ENCODE results near the gene MTFR1L.

The MTFR1L gene

DNA sequence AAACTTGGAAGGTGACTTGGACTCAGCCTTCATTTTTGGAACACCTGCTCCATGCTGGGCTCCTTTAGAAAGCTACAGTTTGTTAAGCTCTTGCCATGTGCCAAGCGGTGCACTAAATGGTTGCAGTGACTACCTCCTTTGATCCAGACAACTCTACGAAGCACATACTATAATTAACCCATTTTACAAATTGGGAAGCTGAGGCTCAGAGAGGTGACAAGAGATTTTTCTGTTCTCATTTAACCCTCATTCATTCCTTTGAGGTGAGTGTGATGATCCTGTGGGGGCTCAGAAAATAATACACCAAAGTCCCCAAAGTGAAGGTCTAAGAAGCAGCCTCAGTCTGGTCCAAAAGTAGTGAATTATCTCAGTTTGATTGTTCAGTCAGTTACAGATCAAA lies 57.4 kb downstream of the MTFR1L start:
- Histone ChIP-seq H3K4me3 (ENCODE audit: insufficient read depth, low read depth, low read length, poor library complexity, severe bottlenecking) (no peak overlapping the region), H3K27ac (ENCODE audit: insufficient read depth, low read length, poor library complexity, severe bottlenecking) (no peak overlapping the region), H3K27me3 (replicated peaks; ENCODE audit: control insufficient read depth, insufficient read depth, low read length, poor library complexity, severe bottlenecking) (no peaks in the 10 kb centered on the region), H3K4me1 (ENCODE audit: control insufficient read depth, insufficient read depth, low read length, poor library complexity, severe bottlenecking) (peaks cover 10% of the 10 kb centered on the region), H3K36me3 (ENCODE audit: control insufficient read depth, insufficient read depth, low read length) (no peaks in the 10 kb centered on the region), H3K9me3 (ENCODE audit: control insufficient read depth, low read length) (no peaks in the 10 kb centered on the region)
- no peak for DNase-seq

DNA sequence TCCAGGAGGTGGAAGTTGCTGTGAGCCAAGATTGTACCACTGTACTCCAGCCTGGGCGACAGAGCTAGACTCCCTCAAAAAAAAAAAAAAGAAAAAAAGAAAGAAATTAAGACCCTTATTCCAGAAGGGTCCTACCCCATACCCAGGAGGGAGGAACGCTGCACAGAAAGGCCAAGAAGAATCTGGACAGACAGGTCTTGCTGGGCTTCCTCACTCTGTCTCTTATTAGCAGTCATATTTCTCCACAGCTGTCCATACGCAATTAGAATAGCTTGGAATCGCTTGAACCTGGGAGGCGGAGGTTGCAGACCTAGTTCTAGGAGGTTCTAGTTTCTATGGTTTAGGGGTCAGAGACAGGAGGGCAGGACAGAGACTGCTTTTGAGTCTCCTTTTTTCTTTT lies 58.9 kb downstream of the MTFR1L start:
- H3K9me3 ChIP-seq (ENCODE audit: control insufficient read depth, low read length), result no peaks in the 10 kb centered on the region
- no peak overlapping the region for H3K4me3 ChIP-seq (ENCODE audit: insufficient read depth, low read depth, low read length, poor library complexity, severe bottlenecking)
- H3K4me1 ChIP-seq (ENCODE audit: control insufficient read depth, insufficient read depth, low read length, poor library complexity, severe bottlenecking), result peaks cover 10% of the 10 kb centered on the region
- no peak for DNase-seq
- no peaks in the 10 kb centered on the region for H3K27me3 ChIP-seq (replicated peaks; ENCODE audit: control insufficient read depth, insufficient read depth, low read length, poor library complexity, severe bottlenecking)
- H3K36me3 ChIP-seq (ENCODE audit: control insufficient read depth, insufficient read depth, low read length), result no peaks in the 10 kb centered on the region
- H3K27ac ChIP-seq (ENCODE audit: insufficient read depth, low read length, poor library complexity, severe bottlenecking), result no peak overlapping the region

DNA sequence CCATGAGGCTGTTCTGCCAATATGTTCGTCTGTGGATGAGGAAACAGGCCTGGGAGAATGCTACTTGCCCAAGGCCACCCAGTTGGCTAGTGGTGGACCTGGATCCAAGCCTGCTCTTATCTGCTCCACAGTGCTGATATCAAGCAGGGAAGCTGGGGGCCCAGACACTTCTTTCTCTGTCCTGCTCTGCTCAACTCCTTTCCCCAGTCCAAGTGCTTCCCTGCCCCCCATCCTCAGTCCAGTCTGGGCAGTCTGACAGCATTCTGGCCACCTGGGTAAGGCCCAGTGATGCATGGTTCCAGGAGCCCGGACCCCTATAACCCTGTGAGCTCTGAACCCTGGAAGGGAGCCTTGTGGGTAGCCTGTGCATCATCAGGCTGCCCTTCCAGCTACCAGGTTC lies 59.9 kb downstream of the MTFR1L start:
- H3K4me1 ChIP-seq (ENCODE audit: control insufficient read depth, insufficient read depth, low read length, poor library complexity, severe bottlenecking), result peaks cover 5% of the 10 kb centered on the region
- H3K27me3 ChIP-seq (replicated peaks; ENCODE audit: control insufficient read depth, insufficient read depth, low read length, poor library complexity, severe bottlenecking), result no peaks in the 10 kb centered on the region
- H3K9me3 ChIP-seq (ENCODE audit: control insufficient read depth, low read length), result no peaks in the 10 kb centered on the region
- no peak overlapping the region for H3K4me3 ChIP-seq (ENCODE audit: insufficient read depth, low read depth, low read length, poor library complexity, severe bottlenecking)
- H3K36me3 ChIP-seq (ENCODE audit: control insufficient read depth, insufficient read depth, low read length), result no peaks in the 10 kb centered on the region
- H3K27ac ChIP-seq (ENCODE audit: insufficient read depth, low read length, poor library complexity, severe bottlenecking), result no peak overlapping the region
- no peak for DNase-seq

DNA sequence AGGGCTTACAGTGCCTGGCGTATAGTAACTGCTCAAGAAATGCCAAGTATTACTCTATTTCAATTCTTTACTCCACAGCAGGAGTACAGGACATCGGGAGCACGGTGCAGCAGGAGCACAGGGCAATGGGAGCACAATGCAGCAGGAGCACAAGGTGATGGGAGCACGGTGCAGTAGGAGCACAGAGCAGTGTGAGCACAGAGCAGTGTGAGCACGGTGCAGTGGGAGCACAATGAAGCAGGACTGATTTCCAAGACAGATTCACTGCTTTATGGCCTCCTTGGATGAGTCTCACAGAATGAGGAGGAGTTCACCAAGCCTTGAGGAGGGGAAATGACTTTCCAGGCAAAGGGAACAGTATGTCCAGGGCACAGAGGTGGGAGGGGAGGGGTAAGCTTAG lies 60.8 kb downstream of the MTFR1L start:
- Histone ChIP-seq H3K27ac (ENCODE audit: insufficient read depth, low read length, poor library complexity, severe bottlenecking) (no peak overlapping the region), H3K27me3 (replicated peaks; ENCODE audit: control insufficient read depth, insufficient read depth, low read length, poor library complexity, severe bottlenecking) (no peaks in the 10 kb centered on the region), H3K36me3 (ENCODE audit: control insufficient read depth, insufficient read depth, low read length) (no peaks in the 10 kb centered on the region), H3K4me1 (ENCODE audit: control insufficient read depth, insufficient read depth, low read length, poor library complexity, severe bottlenecking) (no peaks in the 10 kb centered on the region), H3K4me3 (ENCODE audit: insufficient read depth, low read depth, low read length, poor library complexity, severe bottlenecking) (no peak overlapping the region), H3K9me3 (ENCODE audit: control insufficient read depth, low read length) (no peaks in the 10 kb centered on the region)
- no peak for DNase-seq

DNA sequence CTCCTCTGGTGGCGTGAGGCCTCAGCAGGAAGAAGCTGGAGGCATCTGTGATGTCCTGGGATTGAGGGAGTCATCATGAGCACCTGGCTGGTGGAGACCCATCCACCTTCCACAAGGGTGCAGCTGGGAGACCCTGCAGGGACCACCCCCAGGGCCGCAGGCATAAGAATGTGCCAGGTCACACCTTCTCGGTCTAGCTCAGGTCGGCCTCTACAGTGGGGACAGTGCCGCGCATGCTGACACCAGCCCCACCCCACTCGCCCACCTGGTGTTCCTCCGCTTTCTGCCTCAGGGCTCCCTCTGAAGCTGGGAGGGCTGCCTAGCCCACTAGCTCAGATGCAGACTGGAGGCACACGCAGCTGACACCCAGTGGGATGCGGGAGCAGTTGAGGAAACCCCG lies 61.5 kb downstream of the MTFR1L start:
- no peak overlapping the region for H3K4me3 ChIP-seq (ENCODE audit: insufficient read depth, low read depth, low read length, poor library complexity, severe bottlenecking)
- no peaks in the 10 kb centered on the region for H3K36me3 ChIP-seq (ENCODE audit: control insufficient read depth, insufficient read depth, low read length)
- no peaks in the 10 kb centered on the region for H3K27me3 ChIP-seq (replicated peaks; ENCODE audit: control insufficient read depth, insufficient read depth, low read length, poor library complexity, severe bottlenecking)
- H3K4me1 ChIP-seq (ENCODE audit: control insufficient read depth, insufficient read depth, low read length, poor library complexity, severe bottlenecking), result no peaks in the 10 kb centered on the region
- DNase-seq, result no peak
- H3K27ac ChIP-seq (ENCODE audit: insufficient read depth, low read length, poor library complexity, severe bottlenecking), result no peak overlapping the region
- H3K9me3 ChIP-seq (ENCODE audit: control insufficient read depth, low read length), result no peaks in the 10 kb centered on the region

All from effector memory CD4-positive, alpha-beta T cell (primary cell).